ENCODE results near the gene SERPINB7.

GRCh38 chr18:63801343-63801742 lies 26.1 kb downstream of the SERPINB7 start:
- TF ChIP-seq TCF12 (IDR thresholded peaks at IDR 0.05), result no peak
- TF ChIP-seq CTCF (IDR thresholded peaks at IDR 0.05), result no peak
- TF ChIP-seq POLR2AphosphoS5 (IDR thresholded peaks at IDR 0.05; ENCODE audit: low read depth, low read length), result no peak
- TF ChIP-seq RCOR1 (IDR thresholded peaks at IDR 0.05; ENCODE audit: low read length), result no peak
- no peak for TF ChIP-seq RXRA (IDR thresholded peaks at IDR 0.05; ENCODE audit: borderline replicate concordance, low read depth)
- TF ChIP-seq CHD2 (IDR thresholded peaks at IDR 0.05; ENCODE audit: low read length, partially characterized antibody), result no peak
- no peak for TF ChIP-seq TAF1 (IDR thresholded peaks at IDR 0.05; ENCODE audit: borderline replicate concordance, low read depth, low read length)
- no peak for TF ChIP-seq USF2 (IDR thresholded peaks at IDR 0.05; ENCODE audit: borderline replicate concordance, low read depth, low read length)
- no peak for TF ChIP-seq RFX5 (IDR thresholded peaks at IDR 0.05; ENCODE audit: low read length)

All from SK-N-SH (cell line).